ENCODE results near the gene ADGRA1. TPM values are rescaled to one million over a fixed set of nuclear protein-coding genes. Genes with fewer than 3 reads are reported as not detected.

ADGRA1 gene
- total and polyA plus RNA-seq, 2 of the 13 experiments (the other 11 are each of a cell fraction or from before 2014, with no cell fraction given): not detected

- TF ChIP-seq REST (IDR thresholded peaks at IDR 0.05; ENCODE audit: borderline replicate concordance in 1 of 2, low read depth in 1 of 2, low read length in 2 of 2) (no peak), ZNF660 (CRISPR knock-in tag; IDR thresholded peaks at IDR 0.05; ENCODE audit: borderline replicate concordance, low read depth) (no peak), SP1 (IDR thresholded peaks at IDR 0.05) (no peak), SP1 (CRISPR knock-in tag; IDR thresholded peaks at IDR 0.05) (no peak), KDM6A (CRISPR knock-in tag; IDR thresholded peaks at IDR 0.05; ENCODE audit: low read depth) (no peak), KIAA2018 (CRISPR knock-in tag; IDR thresholded peaks at IDR 0.05; ENCODE audit: borderline replicate concordance) (no peak), TSC22D2 (CRISPR knock-in tag; IDR thresholded peaks at IDR 0.05; ENCODE audit: borderline replicate concordance) (no peak), DBP (CRISPR knock-in tag; IDR thresholded peaks at IDR 0.05; ENCODE audit: not compliant biosample characterization) (no peak), ZBTB20 (CRISPR knock-in tag; IDR thresholded peaks at IDR 0.05; ENCODE audit: borderline replicate concordance, low read depth) (no peak), DPF2 (CRISPR knock-in tag; IDR thresholded peaks at IDR 0.05; ENCODE audit: borderline replicate concordance, low read depth) (no peak)
Observed at GRCh38 chr10:133070405-133070804, 17.3 kb upstream of the ADGRA1 start (continued).

Data from HepG2 (cell line).